Keratinocyte (primary cell): ENCODE data around the gene CEACAM21. TPM values are rescaled to one million over a fixed set of nuclear protein-coding genes. Genes with fewer than 3 reads are reported as not detected.

Experiments used
- DNase-seq: peaks from one replicate; pipeline ENCODE4 v3.0.0-alpha.2; 2011; ENCODE audit warnings: low read depth, missing footprints, low spot score
- FAIRE-seq: peaks from 2 replicates; lab custom pipeline; 2011; peaks lifted over from hg19 to GRCh38; lab: Jason Lieb, UNC
- H2AFZ ChIP-seq: 2 replicates; pipeline ENCODE4 v1.6.0; 2012; ENCODE audit warnings: low read length, control low read depth, inconsistent platforms; ENCODE audit not compliant: control insufficient read depth
- H3K27ac ChIP-seq: 2 replicates; pipeline ENCODE4 v1.5.1; 2011; ENCODE audit warnings: low read length; ENCODE audit not compliant: control insufficient read depth, insufficient read depth
- H3K27me3 ChIP-seq: 3 replicates; pipeline ENCODE4 v1.6.0; 2011; ENCODE audit warnings: low read length; ENCODE audit not compliant: control insufficient read depth, insufficient read depth; ENCODE audit errors: extremely low read depth
- H3K36me3 ChIP-seq, 2 experiments: 2 replicates in 1 of 2; 3 replicates in 1 of 2; pipeline ENCODE4 v1.5.1; 2011; ENCODE audit warnings: low read length in 2 of 2, mild to moderate bottlenecking in 1 of 2; ENCODE audit not compliant: control insufficient read depth in 2 of 2, insufficient read depth in 2 of 2; ENCODE audit errors: extremely low read depth in 1 of 2
- H3K4me1 ChIP-seq: 3 replicates; pipeline ENCODE4 v1.5.1; 2011; ENCODE audit warnings: low read length; ENCODE audit not compliant: control insufficient read depth, insufficient read depth; ENCODE audit errors: extremely low read depth
- H3K4me2 ChIP-seq: 3 replicates; pipeline ENCODE4 v1.6.0; 2011; ENCODE audit warnings: low read depth, low read length; ENCODE audit not compliant: control insufficient read depth, insufficient read depth; ENCODE audit errors: extremely low read depth
- H3K4me3 ChIP-seq, 3 experiments: fragments of 200-600 bp in 1 of 3; sonication (generic) in 1 of 3; 2 replicates in 2 of 3; 3 replicates in 1 of 3; pipeline ENCODE4 v1.5.1; 2011 to 2016; ENCODE audit warnings: low read length in 3 of 3, mild to moderate bottlenecking in 3 of 3, control low read depth in 2 of 3, inconsistent platforms in 1 of 3, low read depth in 1 of 3, mixed read lengths in 1 of 3, mixed run types in 1 of 3, moderate library complexity in 1 of 3; ENCODE audit not compliant: control insufficient read depth in 2 of 3, insufficient read depth in 2 of 3; ENCODE audit errors: extremely low read depth in 1 of 3
- H3K79me2 ChIP-seq: 2 replicates; pipeline ENCODE4 v1.6.0; 2012; ENCODE audit warnings: low read length; ENCODE audit not compliant: control insufficient read depth, insufficient read depth
- H3K9ac ChIP-seq: 3 replicates; pipeline ENCODE4 v1.6.0; 2011; ENCODE audit warnings: low read length; ENCODE audit not compliant: control insufficient read depth, insufficient read depth; ENCODE audit errors: extremely low read depth
- H3K9me1 ChIP-seq: 3 replicates; pipeline ENCODE4 v1.6.0; 2011; ENCODE audit warnings: low read length; ENCODE audit not compliant: control insufficient read depth, insufficient read depth; ENCODE audit errors: extremely low read depth
- H3K9me3 ChIP-seq: 2 replicates; pipeline ENCODE4 v1.5.1; 2012; ENCODE audit warnings: low read depth, low read length; ENCODE audit not compliant: control insufficient read depth
- H4K20me1 ChIP-seq: 3 replicates; pipeline ENCODE4 v1.6.0; 2011; ENCODE audit warnings: low read length; ENCODE audit not compliant: control insufficient read depth, insufficient read depth; ENCODE audit errors: extremely low read depth
- CTCF ChIP-seq, 3 experiments: IDR thresholded peaks in 1 of 3; conservative IDR thresholded peaks in 1 of 3; optimal IDR thresholded peaks in 1 of 3; 2 replicates in 2 of 3; 3 replicates in 1 of 3; pipeline versions ENCODE3 to v1.5.1; 2011; ENCODE audit warnings: low read length in 3 of 3, mild to moderate bottlenecking in 3 of 3, moderate library complexity in 2 of 3, control low read depth in 1 of 3, inconsistent platforms in 1 of 3; ENCODE audit not compliant: insufficient read depth in 2 of 3; ENCODE audit errors: extremely low read depth in 1 of 3
- EZH2 ChIP-seq: IDR thresholded peaks from one replicate; pipeline ENCODE4 v1.6.1; 2012; ENCODE audit warnings: inconsistent platforms, mild to moderate bottlenecking, low read length, moderate library complexity
- dilution Hi-C: fragments of 300-500 bp; cut with MboI; formaldehyde crosslinking; loops from one replicate; pipeline ENCODE4 v1.7.0; 2020; ENCODE audit warnings: low sequenced_read_pairs; ENCODE audit not compliant: extremely low pct_ligation_motif_present
- polyA plus RNA-seq, 5 experiments: library from polyadenylated mRNA; depleted of rRNA in 3 of 5; stranded (reverse) in 3 of 5; stranded (forward) in 1 of 5; unstranded in 1 of 5; fragments of >200 nt; gene quantifications; 1 replicate in 1 of 5; 2 replicates in 3 of 5; 3 replicates in 1 of 5; pipeline versions ENCODE4 v1.2.1 to v1.2.3, GENCODE V29; 2011 to 2012; ENCODE audit warnings: missing spikeins in 2 of 5, low read depth in 1 of 5, low replicate concordance in 1 of 5

CEACAM21 gene
- polyA plus RNA-seq, 1 donor (not counting 4 experiments of a cell fraction or from before 2014, with no cell fraction given), result not detected

GRCh38 chr19:41545547-41545946 is 30.4 kb upstream of the CEACAM21 start:
- Histone ChIP-seq H3K4me3 (no peak overlapping the region), H3K4me2 (no peak overlapping the region), H4K20me1 (no peaks in the 10 kb centered on the region), H3K4me1 (no peaks in the 10 kb centered on the region), H3K27me3 (peaks cover 10% of the 10 kb centered on the region), H3K27ac (no peak overlapping the region), H3K36me3 (no peaks in the 10 kb centered on the region), H3K9me3 (no peaks in the 10 kb centered on the region), H3K9me1 (no peaks in the 10 kb centered on the region), H3K79me2 (no peaks in the 10 kb centered on the region), H2AFZ (no peak overlapping the region), H3K9ac (no peak overlapping the region)
- no peak for TF ChIP-seq CTCF (optimal IDR thresholded peaks at IDR 0.05 in 1 of 3, IDR thresholded peaks at IDR 0.05 in 1 of 3, conservative IDR thresholded peaks at IDR 0.05 in 1 of 3; ENCODE audit: extremely low read depth in 1 of 3, insufficient read depth in 2 of 3, low read length in 3 of 3)
- TF ChIP-seq EZH2, result no peak
- dilution Hi-C loops, result no loop called here
- FAIRE-seq, result no peak
- no peak for DNase-seq

- TF ChIP-seq CTCF (optimal IDR thresholded peaks at IDR 0.05 in 1 of 3, IDR thresholded peaks at IDR 0.05 in 1 of 3, conservative IDR thresholded peaks at IDR 0.05 in 1 of 3; ENCODE audit: extremely low read depth in 1 of 3, insufficient read depth in 2 of 3, low read length in 3 of 3) (no peak), EZH2 (no peak)
- Histone ChIP-seq H3K9me3 (no peaks in the 10 kb centered on the region), H3K27me3 (peaks cover 10% of the 10 kb centered on the region), H4K20me1 (no peaks in the 10 kb centered on the region), H3K4me2 (no peak overlapping the region), H3K27ac (no peak overlapping the region), H2AFZ (no peak overlapping the region), H3K4me3 (no peak overlapping the region), H3K9ac (no peak overlapping the region), H3K4me1 (no peaks in the 10 kb centered on the region), H3K79me2 (no peaks in the 10 kb centered on the region), H3K9me1 (no peaks in the 10 kb centered on the region), H3K36me3 (no peaks in the 10 kb centered on the region)
- FAIRE-seq (no peak), DNase-seq (no peak)
- dilution Hi-C loops, result no loop called here
These were observed 29.6 kb upstream of the CEACAM21 start for GRCh38 chr19:41546386-41546789.
